Astrocyte of the spinal cord (primary cell): ENCODE measurements around the gene STARD5.

Source experiments
- DNase-seq: peaks from one replicate; pipeline ENCODE4 v3.0.0; 2011; ENCODE audit warnings: low read depth, low spot score
- H3K4me3 ChIP-seq: 2 replicates; pipeline ENCODE4 v1.5.1; 2011; ENCODE audit warnings: low read depth, mild to moderate bottlenecking, low read length, moderate library complexity
- in situ Hi-C: cut with HindIII; loops from 2 replicates; pipeline ENCODE4 v1.10.0; 2017; ENCODE audit warnings: low sequenced_read_pairs
- TF ChIP-seq, protein P1 (sequence below): IDR thresholded peaks from 2 replicates; pipeline ENCODE4 v1.5.1; 2012; ENCODE audit warnings: low read depth, mild to moderate bottlenecking, low read length, inconsistent platforms

The STARD5 gene

DNA sequence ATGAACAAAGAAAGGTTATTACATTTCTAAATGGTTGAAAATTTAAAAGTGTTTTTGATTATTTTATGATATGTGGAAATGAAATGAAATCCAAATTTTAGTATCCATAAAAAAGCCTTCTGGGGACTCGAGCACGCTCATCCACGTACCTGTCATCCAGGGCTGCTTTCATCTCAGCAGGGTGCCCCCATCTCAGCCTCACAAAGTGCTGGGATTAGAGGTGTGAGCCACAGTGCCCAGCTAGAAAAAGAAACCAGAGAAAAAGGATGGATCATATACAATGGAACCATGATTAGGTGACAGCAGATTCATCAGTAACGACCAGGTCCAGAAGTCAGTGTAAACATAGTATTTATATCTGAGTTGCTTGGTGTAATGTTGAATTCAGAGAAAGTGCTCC lies 49.7 kb downstream of the STARD5 start:
- DNase-seq, result no peak
- in situ Hi-C loops, result no loop called here
- TF ChIP-seq, protein P1, sequence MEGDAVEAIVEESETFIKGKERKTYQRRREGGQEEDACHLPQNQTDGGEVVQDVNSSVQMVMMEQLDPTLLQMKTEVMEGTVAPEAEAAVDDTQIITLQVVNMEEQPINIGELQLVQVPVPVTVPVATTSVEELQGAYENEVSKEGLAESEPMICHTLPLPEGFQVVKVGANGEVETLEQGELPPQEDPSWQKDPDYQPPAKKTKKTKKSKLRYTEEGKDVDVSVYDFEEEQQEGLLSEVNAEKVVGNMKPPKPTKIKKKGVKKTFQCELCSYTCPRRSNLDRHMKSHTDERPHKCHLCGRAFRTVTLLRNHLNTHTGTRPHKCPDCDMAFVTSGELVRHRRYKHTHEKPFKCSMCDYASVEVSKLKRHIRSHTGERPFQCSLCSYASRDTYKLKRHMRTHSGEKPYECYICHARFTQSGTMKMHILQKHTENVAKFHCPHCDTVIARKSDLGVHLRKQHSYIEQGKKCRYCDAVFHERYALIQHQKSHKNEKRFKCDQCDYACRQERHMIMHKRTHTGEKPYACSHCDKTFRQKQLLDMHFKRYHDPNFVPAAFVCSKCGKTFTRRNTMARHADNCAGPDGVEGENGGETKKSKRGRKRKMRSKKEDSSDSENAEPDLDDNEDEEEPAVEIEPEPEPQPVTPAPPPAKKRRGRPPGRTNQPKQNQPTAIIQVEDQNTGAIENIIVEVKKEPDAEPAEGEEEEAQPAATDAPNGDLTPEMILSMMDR, result no peak
- H3K4me3 ChIP-seq, result no peak overlapping the region

GRCh38 chr15:81273855-81274254 lies 50.1 kb downstream of the STARD5 start:
- no peak overlapping the region for H3K4me3 ChIP-seq
- TF ChIP-seq, protein P1, result no peak
- no peak for DNase-seq
- in situ Hi-C loops, result no loop called here

DNA sequence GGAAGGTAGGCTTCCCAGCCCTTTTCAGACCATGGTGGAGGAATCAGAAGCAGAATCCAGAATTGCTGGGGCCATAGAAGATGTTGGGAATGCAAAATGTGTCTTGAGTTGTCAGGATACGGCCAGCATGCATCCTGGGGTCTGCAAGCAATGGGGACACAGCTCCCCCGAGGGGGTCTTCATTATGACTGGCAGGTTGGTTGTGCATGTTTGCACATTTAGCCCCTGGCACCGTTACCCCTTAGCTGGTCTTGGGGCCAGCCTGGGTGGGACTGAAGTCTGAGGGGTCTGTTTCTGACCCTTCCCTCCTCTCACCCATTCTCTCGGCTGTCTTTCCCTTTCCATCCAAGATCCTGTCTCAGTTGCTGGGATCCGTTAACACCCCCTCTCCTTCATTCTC lies 50.7 kb downstream of the STARD5 start:
- no peak for DNase-seq
- no peak overlapping the region for H3K4me3 ChIP-seq
- TF ChIP-seq, protein P1, result no peak
- in situ Hi-C loops, result no loop called here

DNA sequence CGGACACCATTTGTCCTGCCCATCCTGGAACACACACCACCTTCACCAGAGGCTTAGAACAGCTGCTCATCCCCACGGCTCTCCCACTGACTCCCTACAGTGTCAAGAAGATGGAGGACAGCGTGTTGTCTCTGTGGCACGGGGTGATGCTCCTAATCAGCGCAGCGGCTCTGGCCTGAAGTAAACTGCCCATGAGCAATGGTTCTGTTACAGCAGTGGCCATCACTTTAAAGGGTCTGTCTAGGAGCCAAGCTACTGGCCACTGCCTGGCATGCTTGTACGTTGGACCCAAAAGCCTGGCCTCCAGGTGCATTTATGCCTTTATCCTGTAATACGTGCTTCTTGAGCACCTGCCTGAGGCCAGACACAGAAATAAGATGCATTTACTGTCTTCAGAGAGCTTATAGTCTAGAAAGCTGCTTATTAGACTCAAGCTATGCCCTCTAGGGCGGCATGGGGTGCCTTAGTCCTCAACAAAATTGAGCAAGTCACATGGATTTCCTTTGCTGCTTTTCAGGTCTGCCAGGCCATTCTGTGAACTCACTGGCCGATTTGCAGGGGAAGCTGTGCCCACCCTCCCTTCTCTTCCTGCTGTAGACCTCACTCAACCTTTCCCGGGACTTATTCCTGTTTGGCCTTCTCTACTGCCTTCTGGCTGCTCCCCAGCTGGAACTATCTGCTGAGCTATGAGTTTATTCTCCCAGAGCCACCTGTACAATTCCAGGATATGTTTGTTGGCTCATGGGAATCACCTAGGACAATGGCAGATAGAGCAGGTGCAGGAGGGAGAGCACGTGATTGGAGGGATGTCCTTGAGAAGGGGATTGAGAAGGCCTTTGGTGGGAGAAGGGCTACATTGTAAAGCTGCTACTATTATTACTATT lies 51.9 kb downstream of the STARD5 start:
- TF ChIP-seq, protein P1, result no peak
- in situ Hi-C loops, result no loop called here
- no peak for DNase-seq
- no peak overlapping the region for H3K4me3 ChIP-seq

DNA sequence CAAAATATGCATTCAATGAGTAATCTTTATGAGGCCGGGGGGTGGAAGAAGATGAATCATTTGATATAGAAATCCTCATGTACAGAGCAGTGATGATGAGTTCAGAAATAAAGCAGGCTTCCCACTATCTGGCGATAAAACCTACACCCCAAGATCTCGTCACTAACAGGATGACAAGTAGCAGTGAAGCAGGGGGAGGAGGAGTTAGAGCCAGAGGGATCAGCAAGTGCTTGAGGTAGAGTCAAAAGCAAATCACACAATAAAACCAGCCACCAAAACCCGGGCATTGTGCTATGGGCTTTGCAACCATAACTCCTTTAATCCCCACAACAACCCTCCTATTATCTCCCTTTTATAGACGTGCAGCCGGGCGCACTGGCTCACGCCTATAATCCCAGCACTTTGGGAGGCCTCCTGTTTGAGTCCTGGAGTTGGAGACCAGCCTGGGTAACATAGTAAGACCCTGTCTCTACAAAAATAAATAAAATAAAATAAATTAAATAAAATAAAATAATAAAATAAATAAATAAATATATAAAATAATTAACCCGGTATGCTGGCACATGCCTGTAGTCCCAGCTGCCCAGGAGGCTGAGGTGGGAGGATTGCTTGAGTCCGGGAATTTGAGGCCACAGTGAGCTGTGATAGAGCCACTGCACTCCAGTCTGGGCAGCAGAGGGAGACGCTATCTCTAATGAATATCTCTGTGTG lies 53.0 kb downstream of the STARD5 start:
- in situ Hi-C loops, result no loop called here
- no peak overlapping the region for H3K4me3 ChIP-seq
- TF ChIP-seq, protein P1, result no peak
- DNase-seq, result no peak

GRCh38 chr15:81270188-81270587 lies 53.8 kb downstream of the STARD5 start:
- TF ChIP-seq, protein P1, result no peak
- DNase-seq, result no peak
- H3K4me3 ChIP-seq, result no peak overlapping the region
- in situ Hi-C loops, result no loop called here
